RCC 7860 (cell line): ENCODE data around the gene FBXL17.

ENCODE experiments used
- DNase-seq: peaks from one replicate; pipeline ENCODE4 v3.0.0-alpha.2; 2015; ENCODE audit warnings: low spot score
- FAIRE-seq: peaks from 2 replicates; lab custom pipeline; 2012; peaks lifted over from hg19 to GRCh38; lab: Jason Lieb, UNC

Gene FBXL17

DNA sequence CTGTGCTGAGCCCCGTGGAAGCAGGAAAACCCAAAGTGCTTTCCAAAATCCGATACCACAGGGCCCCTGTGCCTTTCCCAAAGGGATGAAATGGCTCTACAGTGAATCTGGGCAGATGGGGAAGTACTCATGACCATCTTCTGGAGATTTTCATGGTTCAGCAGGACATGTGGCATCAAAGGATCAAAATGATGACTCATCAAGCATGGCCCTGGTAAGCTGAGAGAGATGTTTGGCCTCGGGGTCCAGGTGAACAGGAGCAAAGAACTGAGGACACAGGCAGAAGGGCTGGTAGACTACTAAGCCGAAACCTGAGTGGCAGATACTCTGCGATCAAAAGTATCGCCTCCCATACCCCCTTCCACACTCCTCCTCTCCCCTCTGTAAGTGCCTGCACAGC lies 551.1 kb downstream of the FBXL17 start:
- FAIRE-seq (no peak), DNase-seq (no peak)

DNA sequence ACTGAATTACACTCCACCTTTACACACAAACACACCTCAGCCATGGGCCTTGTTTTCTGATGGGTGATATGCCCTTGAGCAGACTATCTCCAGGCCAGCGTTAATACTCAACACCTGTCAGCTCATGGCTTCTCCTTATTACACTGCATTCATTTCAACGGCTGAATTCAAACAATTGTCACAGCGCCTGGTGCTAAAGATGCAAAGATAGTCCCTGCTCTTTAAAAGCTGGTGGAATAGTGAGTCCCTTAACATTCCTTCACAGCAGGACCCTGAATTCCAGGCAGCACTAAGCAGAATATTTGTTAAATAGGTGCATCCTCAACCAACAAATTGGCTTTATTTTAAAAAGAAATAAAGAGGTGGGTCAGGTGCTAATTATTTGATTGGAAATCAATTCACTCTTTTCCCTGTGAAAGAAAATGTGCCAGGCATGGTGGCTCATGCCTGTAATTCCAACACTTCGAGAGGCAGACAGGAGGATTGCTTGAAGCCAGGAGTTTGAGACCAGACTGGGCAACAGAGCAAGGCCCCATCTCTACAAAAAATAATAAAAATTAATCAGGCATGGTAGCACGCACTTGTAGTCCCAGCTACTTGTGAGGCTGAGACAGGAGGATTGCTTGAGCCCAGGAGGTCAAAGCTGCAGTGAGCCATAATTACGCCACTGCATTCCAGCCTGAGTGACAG lies 555.4 kb downstream of the FBXL17 start:
- DNase-seq, result no peak

DNA sequence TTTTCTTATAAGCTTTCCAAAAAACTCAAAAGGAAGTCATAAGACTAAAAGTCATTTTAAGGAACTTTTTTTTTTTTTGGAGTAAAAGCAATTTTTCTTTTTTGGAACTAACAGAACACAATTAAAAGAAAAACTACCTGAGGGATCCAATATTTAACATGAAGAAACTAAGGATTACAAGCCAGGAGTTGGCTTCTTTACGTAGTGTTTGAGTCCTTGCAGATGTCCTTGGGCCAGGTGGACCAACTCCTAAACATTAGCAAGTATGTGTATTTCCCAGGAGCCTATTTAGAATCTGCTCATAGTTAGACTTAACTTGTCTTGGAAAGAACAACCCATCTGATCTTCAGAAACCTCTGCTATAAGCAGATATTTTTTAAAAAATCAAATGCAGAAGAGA lies 557.1 kb downstream of the FBXL17 start:
- DNase-seq (no peak), FAIRE-seq (no peak)

More for the DNA sequence above, 555.4 kb downstream of the FBXL17 start:
- FAIRE-seq, result no peak

DNA sequence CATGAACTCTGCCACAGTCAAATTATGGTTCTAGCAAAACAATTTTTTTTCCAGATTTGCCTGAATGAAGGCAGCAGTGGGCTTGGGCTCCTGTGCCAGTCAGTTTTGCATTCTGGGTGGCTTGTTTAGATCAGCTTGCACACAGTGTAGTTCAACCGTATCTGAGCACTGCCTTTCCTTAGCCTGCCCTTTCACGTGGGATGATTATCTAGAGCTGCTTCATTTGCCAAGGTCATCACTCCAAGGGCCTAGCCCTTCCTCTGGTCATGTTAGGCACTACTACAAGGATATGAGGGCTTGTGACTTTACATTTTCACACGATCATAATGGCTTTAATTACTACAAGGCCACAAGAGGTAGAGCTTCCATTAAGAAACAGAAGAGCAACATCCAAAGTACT lies 560.6 kb downstream of the FBXL17 start:
- DNase-seq (no peak), FAIRE-seq (no peak)

DNA sequence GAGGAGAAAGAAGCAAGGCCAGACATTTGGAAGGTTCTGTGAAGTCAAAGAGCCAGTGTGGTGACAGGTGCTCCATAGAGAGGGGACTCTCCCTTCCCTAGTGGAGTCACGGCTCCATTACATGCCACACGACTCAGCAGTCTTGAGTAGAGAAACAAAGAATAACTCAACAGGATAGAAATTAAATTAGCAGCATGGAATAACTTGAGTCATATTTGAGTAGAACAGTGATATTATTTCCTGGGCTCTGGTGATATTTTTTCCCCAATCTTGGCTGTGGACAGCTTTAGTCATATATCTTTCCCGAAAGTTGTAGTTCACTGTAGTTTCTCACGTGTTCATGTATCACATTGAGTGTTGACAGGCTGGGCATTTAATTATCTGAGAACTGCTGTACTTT lies 561.5 kb downstream of the FBXL17 start:
- DNase-seq (no peak), FAIRE-seq (no peak)

DNA sequence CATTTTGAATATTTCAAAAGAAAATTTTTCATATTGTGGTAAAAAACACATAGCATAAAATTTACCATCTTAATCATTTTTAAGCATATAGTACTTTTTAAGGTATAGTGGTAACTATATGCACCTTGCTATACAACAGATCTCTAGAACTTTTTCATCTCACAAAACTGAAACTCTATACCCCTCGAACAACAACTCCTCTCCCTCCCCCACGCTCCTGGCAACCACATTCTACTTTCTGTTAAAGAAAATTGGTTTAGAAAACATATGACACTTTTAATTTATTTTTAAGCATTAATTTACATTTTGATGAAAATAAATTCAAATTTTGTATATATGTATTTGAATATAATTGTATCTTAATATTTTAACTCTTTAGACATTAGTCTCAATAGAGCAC lies 563.9 kb downstream of the FBXL17 start:
- FAIRE-seq, result no peak
- no peak for DNase-seq

DNA sequence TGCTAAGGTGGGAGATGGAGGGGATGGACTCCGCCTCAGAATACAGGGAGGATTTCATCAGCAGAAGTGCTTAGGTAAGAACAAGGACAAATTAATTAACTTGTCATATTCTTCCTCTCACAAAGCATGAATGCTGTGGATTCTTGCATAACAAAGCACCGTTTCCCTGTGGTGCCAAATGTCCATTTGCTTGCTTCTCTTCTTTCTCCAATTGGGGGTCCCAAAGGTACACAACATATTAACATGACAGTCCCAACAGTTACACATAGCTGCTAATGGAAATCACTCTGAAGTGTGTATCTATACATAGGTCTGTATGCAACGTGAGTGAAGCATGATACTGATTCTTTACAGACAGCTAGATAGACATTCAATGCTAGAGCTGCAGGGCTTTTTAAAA lies 564.5 kb downstream of the FBXL17 start:
- FAIRE-seq (no peak), DNase-seq (no peak)

DNA sequence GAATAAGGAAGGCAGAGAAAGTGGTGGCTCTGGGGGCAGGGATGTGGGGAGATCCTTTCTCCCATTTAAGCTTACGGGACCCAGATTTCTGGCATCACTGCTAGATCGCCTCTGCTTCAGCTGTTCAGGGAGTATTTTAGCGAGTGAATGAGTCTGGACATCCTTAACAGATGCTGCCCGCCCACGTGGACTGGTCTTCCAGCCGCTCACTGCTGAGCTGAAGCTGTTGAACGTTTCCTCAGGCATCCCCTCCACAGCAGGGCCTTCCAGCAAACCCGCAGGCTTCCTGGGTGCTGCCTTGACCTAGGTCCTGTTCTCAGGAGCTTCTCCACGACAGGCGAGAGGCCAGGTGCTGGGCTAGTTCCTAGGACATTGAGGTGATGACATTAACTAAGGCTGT lies 566.8 kb downstream of the FBXL17 start:
- no peak for DNase-seq
- no peak for FAIRE-seq

DNA sequence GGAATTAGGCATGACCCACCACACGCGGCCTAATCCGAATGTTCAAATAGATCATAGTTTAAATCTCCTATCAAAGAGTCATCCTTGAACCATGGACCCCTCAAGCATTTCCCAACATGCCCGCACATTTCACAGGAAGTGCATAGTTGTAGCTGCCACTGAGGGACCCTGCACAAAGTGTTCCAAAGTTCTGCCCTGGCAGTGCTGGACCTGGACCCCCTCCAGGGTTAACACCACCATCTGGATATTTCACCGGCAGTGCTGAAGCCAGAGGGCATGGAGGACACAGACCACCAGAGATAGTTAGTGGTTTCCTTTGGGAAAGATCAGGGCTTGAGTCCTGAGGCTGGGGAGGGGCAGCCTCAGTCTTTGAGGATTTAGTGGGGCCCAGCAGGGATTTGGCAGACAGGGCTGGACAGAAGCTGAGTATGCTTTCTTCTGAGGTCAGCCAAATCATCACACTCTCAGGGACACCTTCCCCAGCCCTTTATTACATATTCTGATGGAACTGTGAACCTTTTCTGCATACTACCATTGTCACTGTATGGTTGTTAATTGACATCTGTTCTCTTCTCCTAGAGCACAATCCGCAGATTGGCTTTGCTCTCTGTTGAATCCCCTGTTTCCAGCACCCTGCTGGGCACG lies 567.6 kb downstream of the FBXL17 start:
- DNase-seq, result no peak
- no peak for FAIRE-seq

DNA sequence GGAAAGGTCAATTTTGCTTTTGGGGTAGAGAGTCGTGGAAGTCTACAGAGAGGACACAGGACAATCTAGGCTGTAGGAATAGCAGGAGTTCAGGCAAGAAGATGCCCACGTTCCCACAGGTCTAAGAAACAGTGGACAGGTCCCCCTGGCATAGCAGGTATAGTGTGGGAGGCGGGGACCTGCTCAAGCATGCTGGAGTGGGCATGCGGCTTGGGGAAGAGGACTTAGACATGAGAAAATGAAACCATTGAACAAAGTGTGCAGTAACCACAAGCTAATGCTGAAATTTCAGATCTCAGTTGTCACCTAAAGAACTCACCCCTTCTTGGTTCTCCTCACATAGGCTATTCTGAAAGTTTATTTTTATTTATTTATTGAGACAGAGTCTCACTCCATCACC lies 568.3 kb downstream of the FBXL17 start:
- FAIRE-seq (no peak), DNase-seq (no peak)

DNA sequence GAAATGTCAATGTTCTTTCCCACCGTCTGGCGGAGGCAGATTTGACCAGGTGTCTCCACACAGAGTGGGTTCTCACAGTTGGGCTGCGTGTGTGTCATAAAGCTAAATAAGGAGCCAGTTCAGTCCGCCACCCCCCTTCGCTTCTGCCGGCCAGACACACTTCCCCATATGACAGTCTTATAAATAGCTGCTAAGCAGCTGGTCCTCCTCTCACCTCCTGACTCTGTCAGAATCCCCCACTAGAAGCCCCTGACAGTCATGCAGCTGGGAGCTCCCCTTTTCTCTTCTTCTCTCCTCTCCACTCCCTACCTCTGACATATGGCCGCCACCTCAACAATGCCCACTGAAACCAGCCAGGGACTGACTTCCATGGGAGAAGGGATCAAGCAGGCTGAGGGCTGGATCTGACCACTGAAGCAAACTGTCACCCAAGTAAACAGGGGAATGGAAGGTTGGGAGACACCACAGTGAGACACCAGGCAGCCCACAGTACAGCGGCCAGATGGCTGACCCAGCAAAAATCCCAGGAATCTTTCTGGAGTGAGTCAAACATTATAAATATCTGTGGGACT lies 569.2 kb downstream of the FBXL17 start:
- DNase-seq, result peak; percentile 11

DNA sequence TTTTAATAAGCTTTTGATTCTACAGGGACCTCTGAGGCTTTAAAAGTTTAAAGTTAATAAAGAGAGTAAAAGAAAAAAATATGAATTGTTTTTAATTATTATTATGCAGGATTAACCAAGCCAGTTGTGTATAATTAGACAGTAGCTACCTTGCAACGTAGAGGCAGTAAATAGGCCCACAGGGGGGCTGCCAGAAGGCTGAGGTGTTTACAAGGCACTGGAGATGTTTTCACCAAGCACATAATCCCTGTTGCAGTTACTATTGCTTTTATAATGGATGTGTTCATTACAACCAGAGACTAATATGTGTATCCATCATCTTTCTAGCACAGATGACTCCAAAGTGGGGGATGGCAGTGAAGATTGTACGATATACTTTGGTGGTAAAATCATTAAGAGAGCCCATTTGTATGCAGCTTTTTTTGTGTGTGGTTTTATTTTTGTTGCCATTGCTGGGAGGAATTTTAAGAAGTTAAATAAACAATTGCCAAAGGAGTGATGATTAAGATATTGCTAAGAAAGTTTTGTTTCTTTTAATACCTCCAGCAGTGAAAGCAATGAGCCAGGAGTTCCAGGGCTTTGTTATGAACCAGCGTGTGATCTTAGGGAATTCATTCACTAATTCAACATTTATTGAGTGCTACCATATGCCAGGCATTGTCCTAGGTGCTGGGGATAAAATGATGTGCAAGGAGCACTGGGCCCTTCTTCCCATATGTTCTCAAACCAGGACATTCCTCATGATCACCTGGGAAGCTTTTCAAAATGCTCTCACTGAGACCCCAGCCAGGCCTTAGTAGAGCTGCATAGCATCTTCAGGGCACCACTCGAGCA lies 572.5 kb downstream of the FBXL17 start:
- DNase-seq (no peak), FAIRE-seq (no peak)

More for the DNA sequence above, 569.2 kb downstream of the FBXL17 start:
- no peak for FAIRE-seq
